ENCODE measurements around the gene DUT.

GRCh38 chr15:48309740-48310139 lies 21.5 kb upstream of the DUT start:
- TF ChIP-seq, protein P1, sequence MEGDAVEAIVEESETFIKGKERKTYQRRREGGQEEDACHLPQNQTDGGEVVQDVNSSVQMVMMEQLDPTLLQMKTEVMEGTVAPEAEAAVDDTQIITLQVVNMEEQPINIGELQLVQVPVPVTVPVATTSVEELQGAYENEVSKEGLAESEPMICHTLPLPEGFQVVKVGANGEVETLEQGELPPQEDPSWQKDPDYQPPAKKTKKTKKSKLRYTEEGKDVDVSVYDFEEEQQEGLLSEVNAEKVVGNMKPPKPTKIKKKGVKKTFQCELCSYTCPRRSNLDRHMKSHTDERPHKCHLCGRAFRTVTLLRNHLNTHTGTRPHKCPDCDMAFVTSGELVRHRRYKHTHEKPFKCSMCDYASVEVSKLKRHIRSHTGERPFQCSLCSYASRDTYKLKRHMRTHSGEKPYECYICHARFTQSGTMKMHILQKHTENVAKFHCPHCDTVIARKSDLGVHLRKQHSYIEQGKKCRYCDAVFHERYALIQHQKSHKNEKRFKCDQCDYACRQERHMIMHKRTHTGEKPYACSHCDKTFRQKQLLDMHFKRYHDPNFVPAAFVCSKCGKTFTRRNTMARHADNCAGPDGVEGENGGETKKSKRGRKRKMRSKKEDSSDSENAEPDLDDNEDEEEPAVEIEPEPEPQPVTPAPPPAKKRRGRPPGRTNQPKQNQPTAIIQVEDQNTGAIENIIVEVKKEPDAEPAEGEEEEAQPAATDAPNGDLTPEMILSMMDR (IDR thresholded peaks at IDR 0.05; ENCODE audit: low read length) = no peak
- no peak for TF ChIP-seq EZH2 (optimal IDR thresholded peaks at IDR 0.05; ENCODE audit: low read depth, low read length)
- TF ChIP-seq EZH2phosphoT487 (IDR thresholded peaks at IDR 0.05; ENCODE audit: low read length) = no peak
